Measurements from ENCODE around the gene CMTR1.
"Not testable (repeated sequence)": the region's sequence is repeated elsewhere in the genome, so short reads cannot be mapped to it uniquely, and the experiment has no call there.

CMTR1 gene, protein sequence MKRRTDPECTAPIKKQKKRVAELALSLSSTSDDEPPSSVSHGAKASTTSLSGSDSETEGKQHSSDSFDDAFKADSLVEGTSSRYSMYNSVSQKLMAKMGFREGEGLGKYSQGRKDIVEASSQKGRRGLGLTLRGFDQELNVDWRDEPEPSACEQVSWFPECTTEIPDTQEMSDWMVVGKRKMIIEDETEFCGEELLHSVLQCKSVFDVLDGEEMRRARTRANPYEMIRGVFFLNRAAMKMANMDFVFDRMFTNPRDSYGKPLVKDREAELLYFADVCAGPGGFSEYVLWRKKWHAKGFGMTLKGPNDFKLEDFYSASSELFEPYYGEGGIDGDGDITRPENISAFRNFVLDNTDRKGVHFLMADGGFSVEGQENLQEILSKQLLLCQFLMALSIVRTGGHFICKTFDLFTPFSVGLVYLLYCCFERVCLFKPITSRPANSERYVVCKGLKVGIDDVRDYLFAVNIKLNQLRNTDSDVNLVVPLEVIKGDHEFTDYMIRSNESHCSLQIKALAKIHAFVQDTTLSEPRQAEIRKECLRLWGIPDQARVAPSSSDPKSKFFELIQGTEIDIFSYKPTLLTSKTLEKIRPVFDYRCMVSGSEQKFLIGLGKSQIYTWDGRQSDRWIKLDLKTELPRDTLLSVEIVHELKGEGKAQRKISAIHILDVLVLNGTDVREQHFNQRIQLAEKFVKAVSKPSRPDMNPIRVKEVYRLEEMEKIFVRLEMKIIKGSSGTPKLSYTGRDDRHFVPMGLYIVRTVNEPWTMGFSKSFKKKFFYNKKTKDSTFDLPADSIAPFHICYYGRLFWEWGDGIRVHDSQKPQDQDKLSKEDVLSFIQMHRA

DNA sequence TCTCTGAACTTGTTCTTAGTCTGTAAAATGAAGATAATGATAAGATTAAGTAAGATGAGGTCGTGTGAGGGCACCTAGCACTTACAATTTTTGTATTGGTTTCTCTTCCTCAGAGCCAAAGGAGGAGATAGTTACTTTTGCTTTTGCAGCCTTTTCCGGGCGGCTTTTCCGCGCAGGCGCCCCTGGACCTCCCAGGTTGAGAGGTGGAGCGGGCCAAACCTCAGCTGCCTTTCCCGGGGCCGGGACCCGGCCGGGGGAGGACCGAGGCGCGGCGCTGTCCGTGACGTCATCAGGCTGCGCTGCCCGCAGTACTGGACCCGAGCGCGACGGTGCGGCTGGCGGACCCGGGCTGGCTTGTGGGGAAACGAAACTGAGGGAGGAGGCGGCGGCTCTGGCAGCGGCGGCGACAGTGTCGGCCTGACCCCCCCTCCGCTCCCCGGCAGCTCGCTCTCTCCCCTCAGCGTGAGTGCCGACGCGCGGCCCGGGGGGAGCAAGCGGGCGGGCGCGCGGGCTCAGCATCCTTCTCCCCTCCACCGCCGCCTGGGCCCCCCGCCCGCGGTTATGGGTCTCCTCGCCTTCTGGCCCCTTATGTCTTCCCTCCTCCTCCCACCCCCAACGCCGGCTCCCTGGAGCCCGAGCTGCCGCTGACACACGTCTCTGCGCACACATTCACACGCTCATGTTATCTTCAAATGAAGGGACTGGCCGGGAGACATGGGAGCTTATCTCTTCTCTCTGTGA, at the start of gene CMTR1:
Gene CMTR1, plus strand, starts transcription at position 306 of the 741 bp plus-strand sequence. CDS start 2,409 bp downstream, outside the sequence.
- peak; percentile 65 for DNase-seq (ENCODE audit: low read depth, low spot score)

- no peak for DNase-seq (ENCODE audit: low read depth, low spot score)
Observed at GRCh38 chr6:37388578-37388977, 44.4 kb upstream of the CMTR1 start.

- no peak for DNase-seq (ENCODE audit: low read depth, low spot score)
Observed at GRCh38 chr6:37389857-37390256, 43.2 kb upstream of the CMTR1 start.

- DNase-seq (ENCODE audit: low read depth, low spot score): no peak
Observed at GRCh38 chr6:37391120-37391519, 41.9 kb upstream of the CMTR1 start.

DNA sequence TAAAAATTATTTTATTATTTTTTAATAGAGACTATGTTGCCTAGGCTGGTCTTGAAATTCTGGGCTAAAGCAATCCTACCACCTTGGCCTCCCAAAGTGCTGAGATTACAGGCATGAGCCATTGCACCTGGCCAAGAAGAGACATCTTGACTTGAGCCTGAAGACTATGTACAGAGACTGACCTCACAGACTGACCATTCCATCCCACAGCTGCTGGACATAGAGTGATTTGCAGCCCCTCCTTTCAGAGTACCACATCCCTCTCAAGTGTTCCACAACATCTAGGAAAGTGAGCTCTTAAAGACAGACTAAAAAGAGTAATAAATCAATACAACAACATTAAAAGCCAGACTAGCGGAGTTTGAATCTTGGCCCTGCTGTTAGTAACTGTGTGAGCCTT, 40.2 kb upstream of the CMTR1 start:
- DNase-seq (ENCODE audit: low read depth, low spot score): no peak

DNA sequence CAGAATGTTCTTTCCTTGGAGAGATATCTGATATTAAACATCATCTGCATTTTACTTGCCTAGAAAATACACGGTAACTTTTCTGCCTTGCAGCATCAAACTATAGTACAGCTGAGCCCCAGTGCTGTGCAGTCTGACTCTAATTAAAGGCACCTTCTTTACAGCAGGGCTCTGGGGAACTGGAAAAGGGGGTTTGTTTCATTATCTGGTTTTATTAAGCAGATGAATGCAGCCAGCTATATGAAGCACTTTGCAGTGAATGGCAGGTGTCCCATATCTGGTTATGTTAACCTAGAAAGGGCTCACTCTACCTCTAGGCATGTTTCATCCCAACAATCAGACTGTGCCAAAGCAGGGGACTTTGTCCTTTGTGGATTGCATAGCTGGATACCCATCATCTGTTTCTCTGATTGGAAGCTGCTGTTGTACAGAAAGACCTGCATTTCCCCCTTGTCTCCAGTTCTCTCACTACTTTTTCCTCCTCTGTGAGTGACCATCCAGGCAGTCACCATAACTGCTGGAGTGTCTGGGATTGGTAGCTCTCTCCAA, 39.6 kb upstream of the CMTR1 start:
- no peak for DNase-seq (ENCODE audit: low read depth, low spot score)

GRCh38 chr6:37396571-37397180, 36.3 kb upstream of the CMTR1 start:
- no peak for DNase-seq (ENCODE audit: low read depth, low spot score)

GRCh38 chr6:37399131-37399530, 33.9 kb upstream of the CMTR1 start:
- DNase-seq (ENCODE audit: low read depth, low spot score): no peak

- no peak for DNase-seq (ENCODE audit: low read depth, low spot score)
Observed at GRCh38 chr6:37399795-37400490, 33.1 kb upstream of the CMTR1 start.

DNA sequence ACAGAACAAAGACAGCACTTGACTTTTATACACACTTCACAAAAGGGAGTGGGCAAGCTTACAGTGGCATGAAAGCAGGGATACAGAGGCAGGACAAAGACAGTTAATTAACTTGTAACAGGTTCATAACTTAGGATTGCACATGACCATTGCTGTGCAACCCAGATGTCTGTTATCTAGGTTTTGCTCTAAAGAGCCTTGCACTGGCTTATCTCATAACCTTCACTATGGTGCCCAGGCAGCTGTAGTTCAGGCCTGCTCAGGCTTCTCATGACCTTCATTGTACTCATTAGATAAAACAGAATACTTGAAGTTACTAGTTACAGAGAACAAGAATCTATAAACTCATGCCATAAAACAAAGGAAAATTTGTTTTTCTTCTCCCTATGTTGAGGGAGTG, 31.4 kb upstream of the CMTR1 start:
- not testable (repeated sequence) for DNase-seq (ENCODE audit: low read depth, low spot score)

DNA sequence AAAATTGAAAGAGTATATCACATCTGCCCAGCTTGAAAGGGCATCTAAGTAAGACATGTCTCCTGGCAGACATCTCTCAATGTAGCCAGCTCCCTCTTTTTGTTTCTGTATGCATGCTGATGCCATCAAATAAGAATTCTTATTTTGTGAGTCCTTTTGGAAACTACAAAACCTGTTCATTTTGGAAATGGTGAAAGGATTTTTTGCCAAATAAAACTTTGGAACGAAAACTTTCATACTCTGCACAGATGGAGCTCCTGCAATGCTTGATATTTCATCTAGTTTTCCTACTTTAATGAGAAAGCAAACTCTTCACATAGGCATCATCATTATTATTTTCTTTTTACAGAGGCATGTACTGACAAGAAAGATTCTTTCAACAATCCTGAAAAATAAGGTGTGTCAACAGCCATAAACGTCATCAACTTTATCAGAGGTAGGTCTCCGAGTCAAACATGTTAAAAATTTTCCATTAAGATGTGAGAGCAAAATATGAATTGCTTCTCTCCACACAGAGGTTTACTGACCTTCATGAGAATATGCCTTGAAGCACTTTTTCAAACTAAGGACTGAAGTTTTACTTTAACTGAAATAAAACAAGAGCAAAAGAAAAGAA, 26.2 kb upstream of the CMTR1 start:
- no peak for DNase-seq (ENCODE audit: low read depth, low spot score)

DNA sequence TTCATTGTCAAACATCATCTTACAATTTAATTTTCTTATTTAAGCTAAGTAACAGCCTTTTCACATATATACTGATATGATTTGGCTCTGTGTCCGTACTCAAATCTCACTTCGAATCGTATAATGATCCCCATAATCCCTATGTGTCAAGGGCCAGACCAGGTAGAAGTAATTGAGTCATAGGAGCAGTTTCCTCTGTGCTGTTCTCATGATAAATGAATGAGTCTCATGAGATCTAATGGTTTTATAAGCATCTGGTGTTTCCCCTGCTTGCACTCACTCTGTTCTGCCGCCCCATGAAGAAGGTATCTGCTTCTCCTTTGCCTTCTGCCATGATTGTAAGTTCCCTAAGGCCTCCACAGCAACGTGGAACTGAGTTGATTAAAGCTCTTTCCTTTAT, 25.1 kb upstream of the CMTR1 start:
- DNase-seq (ENCODE audit: low read depth, low spot score): no peak

GRCh38 chr6:37409501-37409900, 23.5 kb upstream of the CMTR1 start:
- no peak for DNase-seq (ENCODE audit: low read depth, low spot score)

DNA sequence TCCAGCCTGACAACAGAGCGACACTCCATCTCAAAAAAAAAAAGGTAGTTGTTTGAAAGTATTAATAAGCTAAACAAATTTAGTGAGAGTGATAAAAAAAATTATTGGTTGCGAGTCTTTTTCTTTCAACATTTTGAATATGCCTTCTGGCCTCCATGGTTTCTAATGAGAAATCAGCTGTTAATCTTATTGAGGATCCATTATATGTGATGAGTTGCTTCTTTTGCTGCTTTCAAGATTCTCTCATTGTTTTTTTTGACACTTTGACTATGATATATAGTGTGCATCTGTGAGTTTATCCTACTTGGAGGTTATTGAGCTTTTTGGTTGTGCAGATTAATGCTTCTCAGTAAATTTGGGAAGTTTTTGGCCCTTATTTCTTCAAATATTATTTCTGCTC, 15.6 kb upstream of the CMTR1 start:
- no peak for DNase-seq (ENCODE audit: low read depth, low spot score)

GRCh38 chr6:37418722-37419121, 14.3 kb upstream of the CMTR1 start:
- DNase-seq (ENCODE audit: low read depth, low spot score): no peak

DNA sequence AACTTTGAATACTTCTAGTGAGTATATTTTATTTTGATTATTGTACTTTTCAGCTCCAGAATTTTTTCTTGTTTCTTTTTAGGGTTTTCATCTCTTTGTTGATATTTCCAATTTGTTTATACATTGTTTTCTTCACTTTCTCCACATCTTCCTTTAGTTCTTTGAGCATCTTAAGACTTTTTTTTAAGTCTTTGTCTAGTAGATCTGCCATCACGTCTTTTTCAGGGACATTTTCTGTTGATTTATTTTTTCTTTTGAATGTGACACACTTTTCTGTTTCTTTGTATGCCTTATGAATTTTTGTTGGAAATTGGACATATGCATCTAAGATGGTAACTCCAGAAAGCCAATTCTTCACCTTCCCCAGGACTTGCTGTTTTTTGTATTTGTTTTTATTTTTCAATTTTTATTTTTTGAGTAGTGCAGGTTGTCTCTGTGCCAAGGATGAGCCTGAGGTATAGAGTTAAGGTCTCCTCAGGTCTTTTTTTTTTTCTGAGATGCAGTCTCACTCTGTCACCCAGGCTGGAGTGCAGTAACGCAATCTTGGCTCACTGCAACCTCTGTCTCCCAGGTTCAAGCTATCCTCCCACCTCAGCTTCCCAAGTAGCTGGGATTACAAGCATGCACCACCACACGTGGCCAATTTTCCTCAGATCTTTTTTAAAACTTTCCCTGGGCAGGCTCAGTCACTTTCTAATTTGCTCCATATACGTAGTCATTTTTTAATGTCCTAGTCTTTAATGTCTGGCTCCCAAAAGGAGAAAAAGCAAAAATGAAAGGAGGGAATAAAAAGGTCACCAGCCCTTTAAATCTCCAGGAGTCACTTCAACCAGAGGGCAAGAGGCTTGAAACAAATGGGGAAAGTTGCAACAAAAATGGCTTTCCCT, 6.7 kb upstream of the CMTR1 start:
- DNase-seq (ENCODE audit: low read depth, low spot score): no peak

DNA sequence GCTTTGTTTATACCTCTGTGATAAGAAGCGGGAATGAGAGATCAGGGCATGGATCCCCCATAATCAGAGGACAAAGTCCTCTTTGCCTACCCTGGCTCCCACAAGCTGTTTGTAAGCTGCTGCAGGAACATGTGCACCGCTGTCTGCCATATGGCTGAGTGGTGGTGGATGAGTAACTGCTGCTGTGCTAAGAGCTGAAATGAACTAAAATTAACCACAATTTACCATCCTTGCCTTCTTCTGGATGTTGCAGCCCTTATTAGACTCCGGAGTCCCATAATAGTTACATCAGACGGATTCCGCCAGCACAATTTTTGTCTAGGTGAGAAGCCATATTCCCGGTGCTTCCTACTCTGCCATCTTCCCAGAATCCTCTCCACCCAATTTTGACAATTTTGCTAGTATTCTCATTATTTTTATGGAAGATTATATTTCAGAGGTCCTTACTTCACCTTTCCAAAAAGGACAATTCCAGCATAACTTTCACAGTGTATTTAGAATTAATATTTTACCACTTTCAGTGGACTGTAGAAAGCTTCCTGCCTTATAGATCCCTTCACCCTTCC, 6.0 kb upstream of the CMTR1 start:
- DNase-seq (ENCODE audit: low read depth, low spot score): no peak

GRCh38 chr6:37429352-37429750, 3.7 kb upstream of the CMTR1 start:
- no peak for DNase-seq (ENCODE audit: low read depth, low spot score)

DNA sequence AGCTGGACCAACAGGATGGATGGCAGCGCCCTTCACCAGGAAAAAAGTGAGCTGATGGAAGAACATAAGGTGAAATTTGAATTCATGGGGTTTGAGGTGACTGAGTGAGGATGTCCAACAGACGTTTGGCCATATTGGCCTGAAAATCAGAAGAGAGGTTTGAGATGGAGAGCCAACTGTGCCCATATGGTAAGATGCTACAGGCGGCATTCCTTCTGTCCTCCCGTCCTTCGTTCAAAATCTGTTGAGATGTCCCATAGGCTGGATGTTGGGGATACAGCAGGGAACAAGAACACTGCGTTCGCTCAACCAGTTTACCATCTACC, 468 bp upstream of the CMTR1 start:
- DNase-seq (ENCODE audit: low read depth, low spot score): no peak

Measured in smooth muscle cell of the brain vasculature (primary cell).